Activated CD4-positive, alpha-beta T cell treated with anti-CD3 and anti-CD28 coated beads for 36 hours (primary cell): Measurements from ENCODE around the gene GRIN3A. TPM values are rescaled to one million over a fixed set of nuclear protein-coding genes. Genes with fewer than 3 reads are reported as not detected.
"Not testable (repeated sequence)": the region's sequence is repeated elsewhere in the genome, so short reads cannot be mapped to it uniquely, and the experiment has no call there.

Experiments
- ATAC-seq: fragments of 200-7000 bp; cut with Tn5 transposase; one replicate; pipeline ENCODE4 v1.10.0; 2021; ENCODE audit warnings: mild to moderate bottlenecking, moderate library complexity
- CTCF ChIA-PET: fragments of 350-600 bp; sonication (Branson Sonifier 250); formaldehyde crosslinking; loops from one replicate; lab custom pipeline; 2021; ENCODE audit warnings: antibody characterized with exemption; lab: Charles Lee
- POLR2A ChIA-PET: fragments of 350-600 bp; sonication (Branson Sonifier 250); formaldehyde crosslinking; loops from one replicate; lab custom pipeline; 2021; ENCODE audit warnings: antibody characterized with exemption, inconsistent platforms; lab: Charles Lee
- DNase-seq: peaks from one replicate; pipeline ENCODE4 v3.0.0-alpha.2; 2020
- H3K27ac Mint-ChIP-seq: one replicate; pipeline ENCODE4 v1.8.0; 2021; ENCODE audit warnings: mixed read lengths
- H3K27me3 Mint-ChIP-seq: one replicate; pipeline ENCODE4 v1.8.0; 2021; ENCODE audit warnings: mixed read lengths
- H3K36me3 Mint-ChIP-seq: one replicate; pipeline ENCODE4 v1.8.0; 2021; ENCODE audit warnings: low read depth, mixed read lengths
- H3K4me1 Mint-ChIP-seq: one replicate; pipeline ENCODE4 v1.8.0; 2021; ENCODE audit warnings: mixed read lengths
- H3K4me3 Mint-ChIP-seq: one replicate; pipeline ENCODE4 v1.8.0; 2021; ENCODE audit warnings: mild to moderate bottlenecking, moderate library complexity, mixed read lengths
- H3K9me3 Mint-ChIP-seq: one replicate; pipeline ENCODE4 v1.8.0; 2021; ENCODE audit warnings: low read depth, mixed read lengths
- intact Hi-C, 2 experiments: fragments of 100-400 bp; cut with DNase I in 1 of 2; cut with micrococcal nuclease in 1 of 2; formaldehyde crosslinking; loops; one replicate each; pipeline versions ENCODE4 v1.14.2 to v1.15.1; 2022 to 2024; cut with DNase I, micrococcal nuclease
- total RNA-seq, 2 experiments: library from RNA; stranded (reverse); gene quantifications; one replicate each; pipeline ENCODE4 v1.2.3, GENCODE V29; 2021

Gene GRIN3A
- total RNA-seq, 2 experiments from 2014 or later = not detected

DNA sequence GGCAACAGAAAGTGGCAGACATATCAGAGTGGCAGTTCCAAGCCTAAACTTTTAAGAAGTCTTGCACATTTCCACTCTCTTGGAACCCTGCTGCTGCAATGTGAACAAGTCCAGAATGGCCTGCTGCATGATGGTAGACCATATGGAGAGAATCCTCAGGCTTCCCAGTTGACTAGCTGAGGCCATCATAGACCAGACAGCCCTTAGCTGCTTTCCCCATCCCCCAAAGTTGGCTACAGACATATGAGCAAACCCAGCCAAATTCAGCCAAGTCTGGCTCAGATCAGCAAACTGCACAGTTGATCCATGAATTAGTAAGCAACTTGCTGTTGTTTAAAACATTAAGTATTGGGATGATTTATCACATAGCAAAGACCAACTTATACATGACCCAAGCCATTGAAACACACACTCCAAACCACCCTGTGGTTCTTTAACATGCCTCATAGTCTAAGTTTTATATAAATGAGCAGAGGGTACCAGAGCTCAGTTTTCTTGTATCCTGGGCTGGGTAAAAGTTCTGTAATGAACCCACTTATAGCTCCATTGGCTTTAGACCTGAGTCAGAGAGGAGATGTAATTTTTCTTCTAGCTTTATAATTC lies 163.6 kb downstream of the GRIN3A start:
- ATAC-seq (peak; percentile 14), DNase-seq (no peak)
- POLR2A ChIA-PET = interaction anchor here (0.6 kb wide), 1 partner anchor 94 kb away, joined by 3 read pairs; no protein-coding TSS in a partner anchor
- Mint-ChIP-seq H3K36me3 (peaks cover 5% of the 10 kb centered on the region), H3K27me3 (no peaks in the 10 kb centered on the region), H3K27ac (no peak overlapping the region), H3K9me3 (no peaks in the 10 kb centered on the region), H3K4me1 (peaks cover 55% of the 10 kb centered on the region), H3K4me3 (no peak overlapping the region)
- intact Hi-C loops = loop anchor here in 1 of 2 experiments (5.0 kb wide), 1 partner anchor 43 kb away; the partner anchor contains the start of gene RNF20
- CTCF ChIA-PET = interaction anchor here (1.6 kb wide), 1 partner anchor 18 kb away, joined by 4 read pairs; no protein-coding TSS in a partner anchor

DNA sequence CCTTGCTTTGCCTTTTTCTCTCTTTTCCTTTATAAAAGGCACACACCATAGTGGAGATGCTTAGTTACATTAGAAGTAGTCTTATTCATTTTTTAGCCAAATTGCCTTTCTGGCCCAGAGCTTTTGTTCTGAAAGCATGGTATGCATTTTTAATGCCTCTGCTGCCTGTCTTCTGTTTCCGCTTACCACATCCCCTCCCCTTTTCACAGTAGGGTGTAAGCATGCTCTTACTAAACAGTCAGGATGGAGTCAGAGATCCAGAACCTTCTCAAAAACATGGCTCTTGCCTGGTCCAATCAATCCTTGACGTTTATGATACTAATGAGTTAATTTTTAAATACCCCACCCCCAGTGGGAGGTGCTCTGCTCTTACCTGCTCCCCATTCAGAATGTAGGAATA lies 166.1 kb downstream of the GRIN3A start:
- Mint-ChIP-seq H3K27ac (peak overlapping the region; percentile 44), H3K4me3 (no peak overlapping the region), H3K4me1 (peaks cover 78% of the 10 kb centered on the region), H3K36me3 (peaks cover 21% of the 10 kb centered on the region), H3K27me3 (no peaks in the 10 kb centered on the region), H3K9me3 (no peaks in the 10 kb centered on the region)
- intact Hi-C loops = loop anchor here in 1 of 2 experiments (5.0 kb wide), 1 partner anchor 40 kb away; the partner anchor contains the start of gene RNF20
- ATAC-seq = no peak
- ChIA-PET CTCF (interaction anchor here (1.0 kb wide), 1 partner anchor 9 kb away, joined by 3 read pairs; no protein-coding TSS in a partner anchor), POLR2A (no interaction called here)
- no peak for DNase-seq

DNA sequence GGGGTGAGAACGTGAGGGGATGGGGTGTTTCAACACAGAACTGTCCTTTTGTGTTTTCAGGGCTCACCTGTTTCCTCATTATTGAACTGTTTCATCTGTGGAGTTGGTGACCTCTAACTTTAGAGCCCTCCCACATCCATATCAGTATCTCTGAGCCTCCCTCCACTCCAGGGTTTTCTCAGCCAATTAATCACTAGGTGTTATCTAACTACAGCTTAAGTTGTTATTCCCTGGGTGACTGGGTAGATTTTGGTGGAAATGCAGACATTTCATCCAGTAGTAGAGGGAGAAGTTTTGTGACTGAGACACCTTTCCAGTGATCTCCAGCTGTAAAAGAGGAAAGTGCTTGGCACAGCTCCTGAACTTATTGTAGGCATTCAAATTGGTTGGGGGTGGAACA lies 167.3 kb downstream of the GRIN3A start:
- Mint-ChIP-seq H3K27ac (peak overlapping the region; percentile 84), H3K27me3 (no peaks in the 10 kb centered on the region), H3K4me3 (no peak overlapping the region), H3K36me3 (peaks cover 25% of the 10 kb centered on the region), H3K9me3 (no peaks in the 10 kb centered on the region), H3K4me1 (peaks cover 86% of the 10 kb centered on the region)
- intact Hi-C loops = loop anchor here in 1 of 2 experiments (5.0 kb wide), 1 partner anchor 39 kb away; the partner anchor contains the start of gene RNF20
- DNase-seq = no peak
- POLR2A ChIA-PET = no interaction called here
- CTCF ChIA-PET = interaction anchor here (0.6 to 1.4 kb wide), 3 partner anchors 9 to 31 kb away, joined by 3 to 5 read pairs (median 3); no protein-coding TSS in a partner anchor
- no peak for ATAC-seq

DNA sequence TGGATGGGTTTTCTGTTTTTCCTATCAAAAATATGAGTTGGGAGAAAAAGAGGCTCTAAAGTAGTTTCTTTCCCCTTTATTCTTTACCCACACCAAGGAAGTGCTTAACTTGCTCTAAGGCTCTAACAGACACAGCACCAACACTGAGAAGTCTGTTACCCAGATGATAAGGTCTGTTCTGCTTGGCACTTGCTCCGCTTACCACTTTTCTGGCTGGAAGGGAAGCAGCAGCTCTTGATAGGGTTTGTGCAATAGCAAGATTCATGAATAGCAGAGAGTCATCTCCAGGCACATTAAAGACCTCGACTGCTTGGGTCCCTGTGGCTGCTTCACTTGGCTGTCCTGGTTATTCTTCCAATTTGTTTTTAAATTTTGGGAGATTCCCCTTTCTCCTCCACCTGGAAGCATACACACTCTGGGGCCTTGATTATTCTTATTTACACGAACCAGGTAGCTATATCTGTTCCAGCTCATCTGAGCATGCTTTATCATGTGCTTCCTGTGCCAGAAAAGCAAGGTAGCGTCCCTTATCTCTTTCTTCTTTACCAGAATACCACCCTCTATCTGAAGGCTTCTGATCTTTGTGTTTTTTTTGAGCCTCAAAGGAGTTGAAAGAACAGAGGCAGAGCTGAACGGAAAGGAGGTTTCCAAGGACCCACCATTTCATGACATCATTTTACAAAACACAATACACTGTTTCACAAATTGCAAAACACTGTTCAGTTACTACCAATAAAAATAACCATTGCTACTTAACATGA lies 168.5 kb downstream of the GRIN3A start:
- H3K4me1 Mint-ChIP-seq = peaks cover 81% of the 10 kb centered on the region
- no peak overlapping the region for H3K4me3 Mint-ChIP-seq
- no peaks in the 10 kb centered on the region for H3K27me3 Mint-ChIP-seq
- H3K9me3 Mint-ChIP-seq = no peaks in the 10 kb centered on the region
- H3K27ac Mint-ChIP-seq = peak overlapping the region; percentile 84
- intact Hi-C loops = loop anchor here in 1 of 2 experiments (5.0 kb wide), 1 partner anchor 38 kb away; the partner anchor contains the start of gene RNF20
- DNase-seq = no peak
- ChIA-PET POLR2A (interaction anchor here (0.7 kb wide), 1 partner anchor 1977 kb away, joined by 4 read pairs; no protein-coding TSS in a partner anchor), CTCF (interaction anchor here (1.4 to 1.5 kb wide), 2 partner anchors 10 to 13 kb away, joined by 4 to 5 read pairs; no protein-coding TSS in a partner anchor)
- peaks cover 34% of the 10 kb centered on the region for H3K36me3 Mint-ChIP-seq
- peak; percentile 47 for ATAC-seq

DNA sequence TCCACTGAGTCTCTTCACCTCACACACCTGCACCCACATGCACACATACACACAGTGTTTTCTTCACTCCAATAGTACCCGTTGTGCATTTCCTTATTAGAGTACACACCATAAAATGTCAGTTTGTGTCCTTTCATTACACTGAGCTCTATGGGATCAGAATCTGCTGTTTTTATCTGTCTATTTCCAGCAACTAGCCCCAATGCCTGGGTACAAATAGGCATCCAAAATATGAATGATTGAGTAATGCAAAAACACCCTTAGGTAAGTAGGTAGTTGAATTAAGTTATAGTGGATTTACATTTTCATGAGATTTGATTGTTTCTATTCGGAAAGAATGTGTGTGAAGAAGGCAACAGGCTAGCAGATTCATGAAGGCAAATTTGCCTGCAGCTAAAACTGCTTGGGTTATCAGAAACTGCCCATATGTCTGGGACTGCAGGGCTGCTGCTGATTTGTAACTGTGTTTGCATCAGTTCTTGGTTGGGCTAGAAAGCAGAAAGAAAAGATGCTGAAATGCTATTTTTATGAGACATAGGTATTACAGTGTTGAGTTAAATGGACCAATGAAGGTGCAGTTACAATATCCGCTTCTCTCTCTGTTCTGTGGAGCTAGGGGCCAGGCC lies 170.6 kb downstream of the GRIN3A start:
- POLR2A ChIA-PET = no interaction called here
- H3K36me3 Mint-ChIP-seq = peaks cover 47% of the 10 kb centered on the region
- peaks cover 61% of the 10 kb centered on the region for H3K4me1 Mint-ChIP-seq
- H3K27ac Mint-ChIP-seq = peak overlapping the region; percentile 8
- H3K27me3 Mint-ChIP-seq = no peaks in the 10 kb centered on the region
- intact Hi-C loops = loop anchor here in 1 of 2 experiments (2.0 kb wide), 1 partner anchor 33 kb away; no protein-coding TSS in a partner anchor
- CTCF ChIA-PET = interaction anchor here (0.7 to 1.2 kb wide), 6 partner anchors 9 to 105 kb away, joined by 3 to 5 read pairs (median 3); no protein-coding TSS in a partner anchor
- H3K4me3 Mint-ChIP-seq = no peak overlapping the region
- ATAC-seq (no peak), DNase-seq (no peak)
- H3K9me3 Mint-ChIP-seq = no peaks in the 10 kb centered on the region

DNA sequence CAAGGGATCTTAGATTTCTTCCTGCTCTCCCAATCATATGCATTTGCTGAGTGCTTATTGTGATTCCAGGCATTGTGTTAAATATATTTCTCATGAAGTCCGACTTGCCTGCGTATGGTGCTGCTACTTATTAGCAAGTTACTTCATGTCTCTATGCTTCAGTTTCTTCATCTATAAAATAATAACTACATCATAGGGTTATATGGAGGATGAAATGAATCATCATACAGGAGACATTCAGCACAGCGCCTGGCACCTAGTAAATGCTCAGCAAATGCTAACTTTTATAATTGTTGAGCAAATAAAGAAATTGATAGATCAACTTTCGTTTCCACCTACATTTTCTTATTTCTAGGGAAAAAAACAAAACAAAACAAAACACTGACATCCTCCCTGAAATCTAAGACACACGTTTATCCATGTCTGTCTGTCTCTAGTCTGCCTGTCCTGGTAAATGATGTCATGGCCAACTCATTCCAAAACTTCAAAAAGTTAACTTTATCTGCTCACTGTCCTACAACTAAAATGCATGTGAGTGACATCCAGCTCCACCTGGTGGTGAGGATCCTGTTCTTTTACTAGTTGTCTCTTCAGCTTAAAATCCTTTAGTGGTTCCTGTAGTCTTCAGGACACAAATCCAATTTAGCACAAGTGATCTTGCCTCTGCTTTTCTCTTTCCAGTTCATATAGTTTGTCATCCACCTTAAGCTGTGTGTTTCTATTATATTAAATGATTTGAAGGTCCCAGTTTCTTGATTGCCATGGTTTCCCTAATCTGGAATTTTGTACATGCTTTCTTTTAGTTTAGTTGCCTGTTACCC lies 171.3 kb downstream of the GRIN3A start:
- Mint-ChIP-seq H3K27me3 (no peaks in the 10 kb centered on the region), H3K4me1 (peaks cover 55% of the 10 kb centered on the region), H3K36me3 (peaks cover 53% of the 10 kb centered on the region), H3K4me3 (no peak overlapping the region), H3K9me3 (no peaks in the 10 kb centered on the region), H3K27ac (peak overlapping the region; percentile 8)
- intact Hi-C loops = loop anchor here in 1 of 2 experiments (2.0 kb wide), 1 partner anchor 32 kb away; no protein-coding TSS in a partner anchor
- ChIA-PET POLR2A (no interaction called here), CTCF (interaction anchor here (0.7 to 1.2 kb wide), 6 partner anchors 10 to 105 kb away, joined by 3 to 5 read pairs (median 3); no protein-coding TSS in a partner anchor)
- ATAC-seq (peak; percentile 68), DNase-seq (peak; percentile 70)

DNA sequence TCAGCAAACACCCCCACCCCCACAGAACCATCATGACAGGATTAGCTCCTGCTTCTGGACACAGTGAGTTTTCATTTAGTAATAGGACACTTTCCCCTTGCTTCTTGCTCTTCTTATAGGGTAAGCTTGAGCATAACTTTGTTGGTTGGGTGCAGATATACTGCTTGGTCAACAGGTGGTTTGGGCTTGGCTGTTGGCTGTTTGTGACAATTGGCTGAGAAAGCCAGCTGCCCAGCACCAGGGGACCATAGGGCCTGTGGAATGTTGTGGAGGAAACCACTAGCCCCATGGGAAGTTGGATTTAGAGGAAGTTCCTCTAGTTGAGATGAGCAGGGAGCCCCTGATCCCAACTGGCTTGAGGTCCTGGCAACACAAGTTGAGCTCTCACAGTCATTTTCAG lies 174.2 kb downstream of the GRIN3A start:
- Mint-ChIP-seq H3K9me3 (peaks cover 1% of the 10 kb centered on the region), H3K27me3 (no peaks in the 10 kb centered on the region), H3K4me1 (peaks cover 40% of the 10 kb centered on the region), H3K4me3 (no peak overlapping the region), H3K27ac (no peak overlapping the region), H3K36me3 (peaks cover 72% of the 10 kb centered on the region)
- intact Hi-C loops = no loop called here
- ChIA-PET POLR2A (no interaction called here), CTCF (interaction anchor here (1.4 kb wide), 1 partner anchor 37 kb away, joined by 4 read pairs; no protein-coding TSS in a partner anchor)
- ATAC-seq (no peak), DNase-seq (no peak)

DNA sequence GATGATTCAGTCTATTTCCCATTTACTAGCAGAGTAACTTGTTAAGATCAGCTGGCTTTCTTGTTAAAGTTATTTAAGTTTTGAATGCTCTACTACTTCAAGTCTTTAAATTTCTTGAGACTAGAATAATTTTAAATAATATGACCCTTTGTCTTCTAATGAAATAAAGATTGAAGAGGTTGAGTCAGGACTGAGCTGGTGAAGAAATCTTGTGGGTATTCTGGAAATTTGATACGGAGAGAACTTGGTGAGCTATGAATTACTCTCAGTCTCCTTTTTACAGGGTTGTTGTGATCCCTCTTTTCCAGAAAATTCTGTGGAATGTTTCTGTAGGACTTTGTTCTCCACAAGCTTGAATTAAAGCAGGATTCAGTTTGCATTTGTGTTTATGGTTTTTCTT lies 175.5 kb downstream of the GRIN3A start:
- ChIA-PET CTCF (interaction anchor here (1.4 to 1.6 kb wide), 2 partner anchors 10 to 39 kb away, joined by 3 to 4 read pairs; no protein-coding TSS in a partner anchor), POLR2A (no interaction called here)
- H3K4me3 Mint-ChIP-seq = no peak overlapping the region
- no peak for DNase-seq
- H3K4me1 Mint-ChIP-seq = peaks cover 37% of the 10 kb centered on the region
- no peaks in the 10 kb centered on the region for H3K27me3 Mint-ChIP-seq
- H3K9me3 Mint-ChIP-seq = peaks cover 4% of the 10 kb centered on the region
- no peak overlapping the region for H3K27ac Mint-ChIP-seq
- ATAC-seq = no peak
- H3K36me3 Mint-ChIP-seq = peaks cover 75% of the 10 kb centered on the region
- intact Hi-C loops = no loop called here

DNA sequence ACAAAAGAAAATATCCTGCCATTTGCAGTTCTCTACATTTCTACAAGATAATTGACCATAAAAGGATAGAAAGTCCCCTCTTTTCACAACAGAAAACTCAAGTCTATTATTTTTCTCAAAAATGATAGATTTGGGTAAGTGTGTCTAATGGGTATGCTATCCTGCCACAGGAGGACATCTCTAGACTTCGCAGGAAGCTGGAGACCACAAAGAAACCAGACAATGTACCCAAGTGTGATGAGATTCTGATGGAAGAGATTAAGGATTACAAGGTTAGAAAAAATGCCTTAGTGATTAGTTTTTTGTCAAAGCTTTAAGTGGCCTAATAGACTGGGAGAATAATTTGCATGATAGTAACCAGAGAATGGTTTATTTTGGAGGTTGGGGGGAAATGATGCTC lies 176.7 kb downstream of the GRIN3A start:
- no peak for ATAC-seq
- ChIA-PET CTCF (no interaction called here), POLR2A (no interaction called here)
- H3K9me3 Mint-ChIP-seq = peaks cover 4% of the 10 kb centered on the region
- no peak overlapping the region for H3K27ac Mint-ChIP-seq
- intact Hi-C loops = no loop called here
- no peak for DNase-seq
- peaks cover 25% of the 10 kb centered on the region for H3K4me1 Mint-ChIP-seq
- H3K27me3 Mint-ChIP-seq = no peaks in the 10 kb centered on the region
- no peak overlapping the region for H3K4me3 Mint-ChIP-seq
- H3K36me3 Mint-ChIP-seq = peaks cover 78% of the 10 kb centered on the region

DNA sequence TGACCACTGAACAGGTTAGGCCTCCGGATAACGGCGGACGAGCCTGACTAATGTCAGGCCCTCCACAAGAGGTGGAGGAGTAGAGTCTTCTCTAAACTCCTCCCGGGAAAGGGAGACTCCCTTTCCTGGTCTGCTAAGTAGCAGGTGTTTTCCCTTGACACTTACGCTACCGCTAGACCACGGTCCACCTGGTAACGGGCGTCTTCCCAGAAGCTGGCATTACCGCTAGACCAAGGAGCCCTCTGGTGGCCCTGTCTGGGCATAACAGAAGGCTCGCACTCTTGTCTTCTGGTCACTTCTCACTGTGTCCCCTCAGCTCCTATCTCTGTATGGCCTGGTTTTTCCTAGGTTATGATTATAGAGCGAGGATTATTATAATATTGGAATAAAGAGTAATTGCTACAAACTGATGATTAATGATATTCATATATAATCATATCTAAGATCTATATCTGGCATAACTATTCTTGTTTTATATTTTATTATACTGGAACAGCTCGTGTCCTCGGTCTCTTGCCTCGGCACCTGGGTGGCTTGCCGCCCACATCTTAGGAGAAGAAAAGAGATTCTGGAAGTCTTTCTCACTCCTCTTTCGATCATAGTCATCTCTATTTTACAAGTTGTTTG lies 188.9 kb downstream of the GRIN3A start:
- H3K27ac Mint-ChIP-seq = not testable (repeated sequence)

More for the DNA sequence above, 188.9 kb downstream of the GRIN3A start:
- H3K4me3 Mint-ChIP-seq, ATAC-seq, DNase-seq, H3K9me3 Mint-ChIP-seq, H3K4me1 Mint-ChIP-seq, H3K27me3 Mint-ChIP-seq, POLR2A ChIA-PET, CTCF ChIA-PET, intact Hi-C loops: not testable (repeated sequence)
- H3K36me3 Mint-ChIP-seq = peaks cover 77% of the 10 kb centered on the region
